H1 (cell line): ENCODE measurements around the gene PIGM. TPM values are rescaled to one million over a fixed set of nuclear protein-coding genes. Genes with fewer than 3 reads are reported as not detected.

Experiments
- CTCF ChIA-PET: fragments of 300-600 bp; sonication (Branson Sonifier 250); formaldehyde crosslinking; loops from one replicate; lab custom pipeline; 2021; ENCODE audit not compliant: partially characterized antibody; lab: Charles Lee
- POLR2A ChIA-PET: fragments of 300-600 bp; sonication (Branson Sonifier 250); formaldehyde crosslinking; loops from one replicate; lab custom pipeline; 2021; ENCODE audit warnings: inconsistent platforms; ENCODE audit not compliant: partially characterized antibody; lab: Charles Lee
- DNase-seq, 2 experiments: peaks; one replicate each; pipeline versions ENCODE4 v3.0.0 to v3.0.0-alpha.2; 2010 to 2022; ENCODE audit warnings: low spot score in 2 of 2, low read depth in 1 of 2, mixed read lengths in 1 of 2
- FAIRE-seq: peaks from 2 replicates; lab custom pipeline; 2011; peaks lifted over from hg19 to GRCh38; lab: Jason Lieb, UNC
- H2AFZ ChIP-seq: 2 replicates; pipeline ENCODE4 v1.8.1; 2012; ENCODE audit warnings: low read length, inconsistent platforms
- H2AK5ac ChIP-seq: 2 replicates; pipeline ENCODE4 v1.6.1; 2013; ENCODE audit warnings: low read depth, low read length
- H2BK120ac ChIP-seq: replicated peaks from 2 replicates; pipeline ENCODE3; 2013; ENCODE audit warnings: low read depth, low read length, inconsistent platforms
- H2BK12ac ChIP-seq: 2 replicates; pipeline ENCODE4 v1.6.1; 2013; ENCODE audit warnings: low read depth, low read length
- H2BK15ac ChIP-seq: 2 replicates; pipeline ENCODE4 v1.6.1; 2013; ENCODE audit warnings: low read length
- H2BK20ac ChIP-seq: 2 replicates; pipeline ENCODE4 v1.6.1; 2013; ENCODE audit warnings: low read length
- H2BK5ac ChIP-seq: 2 replicates; pipeline ENCODE4 v1.6.1; 2013; ENCODE audit warnings: low read depth, low read length
- H3K14ac ChIP-seq: 2 replicates; pipeline ENCODE4 v1.6.1; 2013; ENCODE audit warnings: inconsistent platforms; ENCODE audit not compliant: insufficient read length
- H3K18ac ChIP-seq: 2 replicates; pipeline ENCODE4 v1.6.1; 2013; ENCODE audit warnings: low read length; ENCODE audit errors: extremely low read depth
- H3K23ac ChIP-seq: 2 replicates; pipeline ENCODE4 v1.6.1; 2013; ENCODE audit warnings: inconsistent platforms; ENCODE audit not compliant: insufficient read length
- H3K23me2 ChIP-seq: 2 replicates; pipeline ENCODE4 v1.6.1; 2013; ENCODE audit warnings: low read depth, low read length
- H3K27ac ChIP-seq: 2 replicates; pipeline ENCODE4 v1.6.1; 2011; ENCODE audit warnings: low read depth, low read length, inconsistent platforms
- H3K27me3 ChIP-seq, 4 experiments: replicated peaks in 1 of 4; 1 replicate in 1 of 4; 2 replicates in 3 of 4; pipeline versions ENCODE4 v1.6.1 to v1.8.1; 2011 to 2013; ENCODE audit warnings: low read length in 3 of 4, mild to moderate bottlenecking in 3 of 4, inconsistent platforms in 2 of 4, mixed read lengths in 2 of 4, moderate library complexity in 1 of 4; ENCODE audit not compliant: control insufficient read depth in 3 of 4, insufficient read depth in 3 of 4; ENCODE audit errors: extremely low read depth in 1 of 4
- H3K36me3 ChIP-seq, 4 experiments: 2 replicates each; pipeline versions ENCODE4 v1.6.1 to v1.8.1; 2011 to 2013; ENCODE audit warnings: mild to moderate bottlenecking in 4 of 4, low read length in 3 of 4, moderate library complexity in 2 of 4, control low read depth in 1 of 4, inconsistent platforms in 1 of 4; ENCODE audit not compliant: insufficient read depth in 4 of 4, control insufficient read depth in 2 of 4
- H3K4ac ChIP-seq: replicated peaks from 2 replicates; pipeline ENCODE3; 2013; ENCODE audit warnings: low read length, low read depth, mixed read lengths, inconsistent platforms; ENCODE audit not compliant: insufficient read length
- H3K4me1 ChIP-seq, 4 experiments: replicated peaks in 1 of 4; 1 replicate in 1 of 4; 2 replicates in 3 of 4; pipeline versions ENCODE4 v1.6.1 to v1.8.1; 2011 to 2013; ENCODE audit warnings: low read length in 3 of 4, inconsistent platforms in 2 of 4, mixed read lengths in 1 of 4; ENCODE audit not compliant: insufficient read depth in 4 of 4, control insufficient read depth in 3 of 4
- H3K4me2 ChIP-seq, 2 experiments: 2 replicates each; pipeline versions ENCODE4 v1.6.1 to v1.8.1; 2011 to 2013; ENCODE audit warnings: low read depth in 2 of 2, low read length in 2 of 2, control low read depth in 1 of 2, inconsistent platforms in 1 of 2, mild to moderate bottlenecking in 1 of 2; ENCODE audit not compliant: insufficient read depth in 1 of 2
- H3K4me3 ChIP-seq, 4 experiments: fragments of 200-600, 300-600 bp in 1 of 4; sonication (generic), shearing (Covaris generic), sonication (Bioruptor Twin) in 1 of 4; 2 replicates each; pipeline versions ENCODE4 v1.5.1 to v1.8.1; 2011 to 2016; ENCODE audit warnings: low read length in 4 of 4, low read depth in 3 of 4, control low read depth in 2 of 4, inconsistent platforms in 2 of 4, mild to moderate bottlenecking in 2 of 4, mixed read lengths in 1 of 4, moderate library complexity in 1 of 4; ENCODE audit not compliant: insufficient read depth in 2 of 4; ENCODE audit errors: extremely low read depth in 1 of 4
- H3K56ac ChIP-seq: replicated peaks from 2 replicates; pipeline ENCODE3; 2013; ENCODE audit warnings: low read depth, mild to moderate bottlenecking, mixed read lengths, low read length, inconsistent platforms; ENCODE audit not compliant: insufficient read length
- H3K79me1 ChIP-seq: 2 replicates; pipeline ENCODE4 v1.6.1; 2013; ENCODE audit warnings: low read depth, low read length, control low read depth
- H3K79me2 ChIP-seq, 2 experiments: 2 replicates each; pipeline versions ENCODE4 v1.6.1 to v1.8.1; 2012 to 2013; ENCODE audit warnings: low read length in 2 of 2, mild to moderate bottlenecking in 2 of 2, inconsistent platforms in 1 of 2; ENCODE audit not compliant: insufficient read depth in 2 of 2, control insufficient read depth in 1 of 2
- H3K9ac ChIP-seq, 4 experiments: replicated peaks in 1 of 4; 1 replicate in 1 of 4; 2 replicates in 3 of 4; pipeline versions ENCODE4 v1.6.1 to v1.8.1; 2011 to 2013; ENCODE audit warnings: low read depth in 3 of 4, low read length in 3 of 4, control low read depth in 2 of 4, mild to moderate bottlenecking in 2 of 4, moderate library complexity in 2 of 4, inconsistent platforms in 1 of 4; ENCODE audit errors: extremely low read depth in 1 of 4
- H3K9me3 ChIP-seq, 2 experiments: 2 replicates each; pipeline versions ENCODE4 v1.6.1 to v1.8.1; 2012 to 2013; ENCODE audit warnings: mild to moderate bottlenecking in 2 of 2, moderate library complexity in 2 of 2, control low read depth in 1 of 2, inconsistent platforms in 1 of 2, low read depth in 1 of 2, low read length in 1 of 2, mixed read lengths in 1 of 2; ENCODE audit not compliant: insufficient read depth in 2 of 2
- H4K20me1 ChIP-seq, 2 experiments: replicated peaks in 1 of 2; 2 replicates each; pipeline versions ENCODE3 to v1.8.1; 2011 to 2013; ENCODE audit warnings: inconsistent platforms in 2 of 2, low read length in 2 of 2, mild to moderate bottlenecking in 1 of 2; ENCODE audit not compliant: insufficient read depth in 2 of 2, control insufficient read depth in 1 of 2
- H4K5ac ChIP-seq: 2 replicates; pipeline ENCODE4 v1.6.1; 2013; ENCODE audit warnings: low read length, low read depth, mixed read lengths, inconsistent platforms; ENCODE audit not compliant: insufficient read length
- H4K8ac ChIP-seq: 2 replicates; pipeline ENCODE4 v1.8.0; 2013; ENCODE audit warnings: mild to moderate bottlenecking, moderate library complexity, low read length, inconsistent platforms; ENCODE audit not compliant: insufficient read depth; ENCODE audit errors: extremely low read depth
- H4K91ac ChIP-seq: replicated peaks from 2 replicates; pipeline ENCODE3; 2013; ENCODE audit warnings: low read length, mixed read lengths, inconsistent platforms; ENCODE audit not compliant: insufficient read length
- MAX ChIP-seq: IDR thresholded peaks from 2 replicates; pipeline ENCODE4 v1.6.1; 2012; ENCODE audit warnings: inconsistent platforms
- TEAD4 ChIP-seq: IDR thresholded peaks from 2 replicates; pipeline ENCODE4 v1.6.1; 2012; ENCODE audit warnings: low read depth, low read length, inconsistent platforms, mixed read lengths
- WGBS, 2 experiments: shearing (Covaris generic) in 1 of 2; methylation state at CpG; one replicate each; pipeline versions ENCODE4 v1.1.6 to v1.1.7; 2013 to 2015; ENCODE audit warnings: low lambda C conversion rate in 2 of 2, mixed read lengths in 2 of 2, inconsistent platforms in 1 of 2, low coverage in 1 of 2, missing lambda C conversion rate in 1 of 2; ENCODE audit not compliant: insufficient replicate concordance in 2 of 2, insufficient coverage in 1 of 2, insufficient read length in 1 of 2; ENCODE audit errors: extremely low coverage in 1 of 2, missing lambda C conversion rate in 1 of 2; 5-methylcytosine and 5-hydroxymethylcytosine counted together
- polyA plus RNA-seq, 7 experiments: library from polyadenylated mRNA; depleted of rRNA in 3 of 7; stranded (reverse) in 5 of 7; unstranded in 2 of 7; fragments of >200 nt in 5 of 7; fragments of 200-250 nt in 2 of 7; gene quantifications; 1 replicate in 5 of 7; 2 replicates in 1 of 7; 4 replicates in 1 of 7; pipeline versions ENCODE4 v1.2.1 to v1.2.3, GENCODE V29; 2011 to 2013; ENCODE audit warnings: missing spikeins in 2 of 7, mixed read lengths in 2 of 7
- total RNA-seq: library from RNA; stranded (reverse); fragmentation: NEBNext Ultra II Directional; extraction: Animal tissue kit (Norgen Biotek cat#: 25700); gene quantifications from 2 replicates; pipeline ENCODE4 v1.2.1, GENCODE V29; 2021

The PIGM gene
- total and polyA plus RNA-seq, 2 of the 8 experiments (the other 6 are each of a cell fraction or from before 2014, with no cell fraction given): 5.4 to 6.0 TPM

GRCh38 chr1:160079448-160079847 lies 47.7 kb upstream of the PIGM start:
- WGBS, 2 experiments: 80% methylated on average over 4 of the region's 4 CpGs; no CpG with 5 or more reads in 1 of the 2 experiments
- POLR2A ChIA-PET: interaction anchor here (1.0 to 1.8 kb wide), 7 partner anchors 11 to 139 kb away, joined by 3 to 8 read pairs (median 4); no protein-coding TSS in a partner anchor

More at GRCh38 chr1:160079448-160079847, 47.7 kb upstream of the PIGM start:
- Histone ChIP-seq H3K79me1 (no peaks in the 10 kb centered on the region), H3K14ac (no peak overlapping the region), H3K4me2 (no peak overlapping the region), H3K9me3 (peaks cover 0 to 2% of the 10 kb centered on the region in 2 experiments; a peak in 1 of 4 replicates), H2AK5ac (no peak overlapping the region), H3K56ac (no peak overlapping the region), H4K5ac (no peak overlapping the region), H3K4me3 (no peak overlapping the region), H2BK20ac (no peak overlapping the region), H2BK15ac (no peak overlapping the region), H4K20me1 (no peaks in the 10 kb centered on the region), H3K27me3 (peaks cover 0 to 41% (median 25%) of the 10 kb centered on the region in 4 experiments; a peak in 6 of 7 replicates), H3K9ac (no peak overlapping the region), H3K4me1 (peaks cover 0 to 5% (median 2%) of the 10 kb centered on the region in 4 experiments; a peak in 4 of 7 replicates), H2BK120ac (no peak overlapping the region), H3K18ac (no peak overlapping the region), H3K23me2 (no peaks in the 10 kb centered on the region; the same call in 1 of the 2 replicates), H3K23ac (no peak overlapping the region), H3K79me2 (no peaks in the 10 kb centered on the region), H4K91ac (no peak overlapping the region), H4K8ac (no peak overlapping the region), H2BK5ac (no peak overlapping the region), H2AFZ (no peak overlapping the region), H3K4ac (no peak overlapping the region), H3K36me3 (peaks cover 0 to 2% (median 0%) of the 10 kb centered on the region in 4 experiments; a peak in 1 of 8 replicates), H3K27ac (no peak overlapping the region), H2BK12ac (no peak overlapping the region)
- CTCF ChIA-PET: interaction anchor here (0.8 to 50.1 kb wide), 24 partner anchors 5 to 538 kb away, joined by 3 to 1874 read pairs (median 5); partner anchors contain the start of genes ATP1A4, CASQ1, IGSF8 and KCNJ10
- TF ChIP-seq TEAD4 (0 out of 2 replicates have a peak, but pooled peaks have one; percentile 49), MAX (no peak)
- DNase-seq: no peak
- FAIRE-seq: no peak
